ENCODE data around the gene RBP3.

The RBP3 gene

GRCh38 chr10:47339186-47339735 lies 8.9 kb upstream of the RBP3 start:
- no peak for DNase-seq

- no peak for DNase-seq
Observed at GRCh38 chr10:47339759-47340607, 8.2 kb upstream of the RBP3 start.

GRCh38 chr10:47340608-47341170 lies 7.5 kb upstream of the RBP3 start:
- DNase-seq = no peak

GRCh38 chr10:47344996-47345870 lies 2.9 kb upstream of the RBP3 start:
- no peak for DNase-seq

GRCh38 chr10:47346581-47347302 lies 1.4 kb upstream of the RBP3 start:
- DNase-seq = peak; percentile 71

GRCh38 chr10:47347303-47347675 lies 874 bp upstream of the RBP3 start:
- DNase-seq = no peak

- DNase-seq = no peak
Observed at GRCh38 chr10:47348661-47349470, 703 bp downstream of the RBP3 start.

GRCh38 chr10:47349516-47349915 lies 1.4 kb downstream of the RBP3 start:
- no peak for DNase-seq

GRCh38 chr10:47349941-47350371 lies 1.8 kb downstream of the RBP3 start:
- no peak for DNase-seq

- no peak for DNase-seq
Observed at GRCh38 chr10:47350671-47351640, 2.8 kb downstream of the RBP3 start.

- no peak for DNase-seq
Observed at GRCh38 chr10:47351899-47352815, 4.0 kb downstream of the RBP3 start.

- no peak for DNase-seq
Observed at GRCh38 chr10:47353351-47353750, 5.2 kb downstream of the RBP3 start.

- DNase-seq = no peak
Observed at GRCh38 chr10:47354165-47354564, 6.0 kb downstream of the RBP3 start.

GRCh38 chr10:47354900-47355299 lies 6.7 kb downstream of the RBP3 start:
- no peak for DNase-seq

- no peak for DNase-seq
Observed at GRCh38 chr10:47356708-47357107, 8.5 kb downstream of the RBP3 start.

- DNase-seq = no peak
Observed at GRCh38 chr10:47357131-47357582, 9.0 kb downstream of the RBP3 start.

- DNase-seq = no peak
Observed at GRCh38 chr10:47357911-47358310, 9.7 kb downstream of the RBP3 start.

- no peak for DNase-seq
Observed at GRCh38 chr10:47358457-47358856, 10.3 kb downstream of the RBP3 start.

GRCh38 chr10:47359101-47359500 lies 10.9 kb downstream of the RBP3 start:
- DNase-seq = no peak

Data from NCI-H1105 (cell line).